Measurements from ENCODE around the gene GCG. TPM values are rescaled to one million over a fixed set of nuclear protein-coding genes. Genes with fewer than 3 reads are reported as not detected.
A peak's percentile ranks its signal among the peaks of the same experiment; 100 is the strongest.

GCG gene
- total RNA-seq, 1 donor from 2014 or later, result 5.2 TPM

DNA sequence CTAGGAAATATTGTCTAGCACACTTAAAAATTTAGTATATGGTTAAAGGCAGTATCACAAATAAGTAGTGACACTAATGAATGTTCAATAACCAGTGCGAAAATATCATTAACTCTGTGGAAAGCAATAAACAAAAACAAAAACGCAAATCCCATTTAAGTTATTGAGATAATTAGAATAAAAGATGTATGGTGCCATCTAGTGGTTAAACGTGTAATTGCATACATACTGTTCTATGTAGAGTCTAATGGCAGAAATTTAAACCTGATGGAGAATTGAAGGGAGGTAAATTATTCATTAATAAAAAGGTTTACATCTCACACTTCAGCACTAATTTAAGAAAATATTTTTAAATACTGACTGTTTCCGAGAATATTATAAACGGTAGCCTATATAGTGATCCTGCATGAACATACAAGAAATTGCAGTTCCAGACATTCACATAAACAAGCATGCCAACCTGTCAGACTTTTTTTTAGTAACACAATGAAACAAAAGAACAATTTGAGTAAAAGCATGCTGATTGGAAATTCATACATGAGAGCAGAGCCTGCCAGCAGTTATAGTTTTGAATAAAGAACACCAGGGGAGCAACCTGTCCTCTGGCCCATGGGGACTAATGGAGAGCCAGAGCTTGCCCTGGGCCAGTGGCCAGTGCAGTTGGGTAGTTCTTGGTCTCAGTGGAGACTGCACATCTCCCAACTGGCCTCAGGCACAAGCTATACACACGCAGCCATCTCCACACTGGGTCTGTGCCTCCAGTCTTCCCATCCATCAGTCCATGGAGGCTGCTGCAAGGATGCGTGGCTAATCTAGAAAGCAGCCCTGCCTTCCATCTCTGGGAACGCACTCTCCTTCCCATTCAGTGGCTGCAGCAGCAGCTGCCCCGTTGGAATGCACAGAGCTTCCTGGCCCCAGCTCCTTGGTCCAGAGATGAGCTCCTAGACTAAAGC, 28.0 kb downstream of the GCG start:
- no peaks in the 10 kb centered on the region for H3K9me3 ChIP-seq (ENCODE audit: control insufficient read depth in 3 of 3, low read length in 3 of 3)
- H3K9ac ChIP-seq (ENCODE audit: low read depth in 1 of 3, low read length in 3 of 3), result no peak overlapping the region
- H3K4me3 ChIP-seq (ENCODE audit: low read length in 3 of 3), result no peak overlapping the region
- H3K4me1 ChIP-seq (ENCODE audit: control insufficient read depth in 3 of 3, insufficient read depth in 3 of 3, low read length in 3 of 3), result no peaks in the 10 kb centered on the region
- no peak overlapping the region for H3K27ac ChIP-seq (ENCODE audit: low read depth, low read length)
- no peaks in the 10 kb centered on the region for H3K27me3 ChIP-seq (ENCODE audit: control insufficient read depth in 3 of 3, insufficient read depth in 3 of 3, low read length in 3 of 3)
- no peaks in the 10 kb centered on the region for H3K36me3 ChIP-seq (ENCODE audit: control insufficient read depth in 3 of 3, insufficient read depth in 3 of 3, low read length in 3 of 3)

- Histone ChIP-seq H3K9ac (ENCODE audit: low read depth in 1 of 3, low read length in 3 of 3) (peak overlapping the region in 1 of 3 donors; percentile 28), H3K36me3 (ENCODE audit: control insufficient read depth in 3 of 3, insufficient read depth in 3 of 3, low read length in 3 of 3) (no peaks in the 10 kb centered on the region), H3K27me3 (ENCODE audit: control insufficient read depth in 3 of 3, insufficient read depth in 3 of 3, low read length in 3 of 3) (no peaks in the 10 kb centered on the region), H3K27ac (ENCODE audit: low read depth, low read length) (no peak overlapping the region), H3K4me1 (ENCODE audit: control insufficient read depth in 3 of 3, insufficient read depth in 3 of 3, low read length in 3 of 3) (peaks cover 3 to 5% (median 3%) of the 10 kb centered on the region in 3 donors), H3K9me3 (ENCODE audit: control insufficient read depth in 3 of 3, low read length in 3 of 3) (no peaks in the 10 kb centered on the region), H3K4me3 (ENCODE audit: low read length in 3 of 3) (no peak overlapping the region)
These were observed 33.6 kb downstream of the GCG start for GRCh38 chr2:162118166-162119031.

- Histone ChIP-seq H3K9ac (ENCODE audit: low read depth in 1 of 3, low read length in 3 of 3) (no peak overlapping the region), H3K27me3 (ENCODE audit: control insufficient read depth in 3 of 3, insufficient read depth in 3 of 3, low read length in 3 of 3) (no peaks in the 10 kb centered on the region), H3K36me3 (ENCODE audit: control insufficient read depth in 3 of 3, insufficient read depth in 3 of 3, low read length in 3 of 3) (no peaks in the 10 kb centered on the region), H3K9me3 (ENCODE audit: control insufficient read depth in 3 of 3, low read length in 3 of 3) (no peaks in the 10 kb centered on the region), H3K27ac (ENCODE audit: low read depth, low read length) (no peak overlapping the region), H3K4me1 (ENCODE audit: control insufficient read depth in 3 of 3, insufficient read depth in 3 of 3, low read length in 3 of 3) (peaks cover 3 to 5% (median 3%) of the 10 kb centered on the region in 3 donors), H3K4me3 (ENCODE audit: low read length in 3 of 3) (no peak overlapping the region)
These were observed 35.7 kb downstream of the GCG start for GRCh38 chr2:162116352-162116751.

GRCh38 chr2:162115076-162115475, 37.0 kb downstream of the GCG start:
- Histone ChIP-seq H3K9ac (ENCODE audit: low read depth in 1 of 3, low read length in 3 of 3) (no peak overlapping the region), H3K27ac (ENCODE audit: low read depth, low read length) (no peak overlapping the region), H3K36me3 (ENCODE audit: control insufficient read depth in 3 of 3, insufficient read depth in 3 of 3, low read length in 3 of 3) (no peaks in the 10 kb centered on the region), H3K9me3 (ENCODE audit: control insufficient read depth in 3 of 3, low read length in 3 of 3) (no peaks in the 10 kb centered on the region), H3K4me3 (ENCODE audit: low read length in 3 of 3) (no peak overlapping the region), H3K27me3 (ENCODE audit: control insufficient read depth in 3 of 3, insufficient read depth in 3 of 3, low read length in 3 of 3) (no peaks in the 10 kb centered on the region), H3K4me1 (ENCODE audit: control insufficient read depth in 3 of 3, insufficient read depth in 3 of 3, low read length in 3 of 3) (peaks cover 3 to 5% (median 3%) of the 10 kb centered on the region in 3 donors)

DNA sequence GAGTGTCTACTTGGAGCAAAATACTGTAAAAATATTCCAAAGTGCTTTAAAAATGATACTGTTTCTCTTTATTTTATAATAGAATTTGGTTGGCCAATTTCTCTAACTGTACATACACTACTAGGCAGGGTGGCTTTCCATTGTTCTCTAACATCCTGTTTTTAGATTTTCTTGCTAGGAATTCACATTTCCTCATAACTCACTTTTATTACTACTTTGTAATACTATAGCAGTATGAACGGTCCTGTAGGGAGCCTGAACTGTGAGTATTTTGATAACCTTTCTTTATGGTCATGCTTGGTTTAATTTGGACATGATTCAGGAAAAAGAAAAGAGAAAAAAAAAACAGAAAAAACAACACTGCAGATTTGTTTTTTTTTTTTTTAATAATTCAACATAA, 37.8 kb downstream of the GCG start:
- H3K27ac ChIP-seq (ENCODE audit: low read depth, low read length), result no peak overlapping the region
- H3K9me3 ChIP-seq (ENCODE audit: control insufficient read depth in 3 of 3, low read length in 3 of 3), result no peaks in the 10 kb centered on the region
- H3K9ac ChIP-seq (ENCODE audit: low read depth in 1 of 3, low read length in 3 of 3), result no peak overlapping the region
- no peaks in the 10 kb centered on the region for H3K27me3 ChIP-seq (ENCODE audit: control insufficient read depth in 3 of 3, insufficient read depth in 3 of 3, low read length in 3 of 3)
- no peak overlapping the region for H3K4me3 ChIP-seq (ENCODE audit: low read length in 3 of 3)
- H3K36me3 ChIP-seq (ENCODE audit: control insufficient read depth in 3 of 3, insufficient read depth in 3 of 3, low read length in 3 of 3), result no peaks in the 10 kb centered on the region
- peaks cover 3 to 5% (median 3%) of the 10 kb centered on the region in 3 donors for H3K4me1 ChIP-seq (ENCODE audit: control insufficient read depth in 3 of 3, insufficient read depth in 3 of 3, low read length in 3 of 3)

GRCh38 chr2:162113776-162114168, 38.3 kb downstream of the GCG start:
- Histone ChIP-seq H3K36me3 (ENCODE audit: control insufficient read depth in 3 of 3, insufficient read depth in 3 of 3, low read length in 3 of 3) (no peaks in the 10 kb centered on the region), H3K4me3 (ENCODE audit: low read length in 3 of 3) (no peak overlapping the region), H3K4me1 (ENCODE audit: control insufficient read depth in 3 of 3, insufficient read depth in 3 of 3, low read length in 3 of 3) (peaks cover 3 to 5% (median 3%) of the 10 kb centered on the region in 3 donors), H3K27me3 (ENCODE audit: control insufficient read depth in 3 of 3, insufficient read depth in 3 of 3, low read length in 3 of 3) (no peaks in the 10 kb centered on the region), H3K27ac (ENCODE audit: low read depth, low read length) (no peak overlapping the region), H3K9ac (ENCODE audit: low read depth in 1 of 3, low read length in 3 of 3) (no peak overlapping the region), H3K9me3 (ENCODE audit: control insufficient read depth in 3 of 3, low read length in 3 of 3) (no peaks in the 10 kb centered on the region)

GRCh38 chr2:162113088-162113775, 38.8 kb downstream of the GCG start:
- H3K9ac ChIP-seq (ENCODE audit: low read depth in 1 of 3, low read length in 3 of 3), result no peak overlapping the region
- H3K4me1 ChIP-seq (ENCODE audit: control insufficient read depth in 3 of 3, insufficient read depth in 3 of 3, low read length in 3 of 3), result peaks cover 0 to 2% (median 0%) of the 10 kb centered on the region in 3 donors
- no peaks in the 10 kb centered on the region for H3K9me3 ChIP-seq (ENCODE audit: control insufficient read depth in 3 of 3, low read length in 3 of 3)
- H3K27me3 ChIP-seq (ENCODE audit: control insufficient read depth in 3 of 3, insufficient read depth in 3 of 3, low read length in 3 of 3), result no peaks in the 10 kb centered on the region
- no peaks in the 10 kb centered on the region for H3K36me3 ChIP-seq (ENCODE audit: control insufficient read depth in 3 of 3, insufficient read depth in 3 of 3, low read length in 3 of 3)
- no peak overlapping the region for H3K27ac ChIP-seq (ENCODE audit: low read depth, low read length)
- no peak overlapping the region for H3K4me3 ChIP-seq (ENCODE audit: low read length in 3 of 3)

DNA sequence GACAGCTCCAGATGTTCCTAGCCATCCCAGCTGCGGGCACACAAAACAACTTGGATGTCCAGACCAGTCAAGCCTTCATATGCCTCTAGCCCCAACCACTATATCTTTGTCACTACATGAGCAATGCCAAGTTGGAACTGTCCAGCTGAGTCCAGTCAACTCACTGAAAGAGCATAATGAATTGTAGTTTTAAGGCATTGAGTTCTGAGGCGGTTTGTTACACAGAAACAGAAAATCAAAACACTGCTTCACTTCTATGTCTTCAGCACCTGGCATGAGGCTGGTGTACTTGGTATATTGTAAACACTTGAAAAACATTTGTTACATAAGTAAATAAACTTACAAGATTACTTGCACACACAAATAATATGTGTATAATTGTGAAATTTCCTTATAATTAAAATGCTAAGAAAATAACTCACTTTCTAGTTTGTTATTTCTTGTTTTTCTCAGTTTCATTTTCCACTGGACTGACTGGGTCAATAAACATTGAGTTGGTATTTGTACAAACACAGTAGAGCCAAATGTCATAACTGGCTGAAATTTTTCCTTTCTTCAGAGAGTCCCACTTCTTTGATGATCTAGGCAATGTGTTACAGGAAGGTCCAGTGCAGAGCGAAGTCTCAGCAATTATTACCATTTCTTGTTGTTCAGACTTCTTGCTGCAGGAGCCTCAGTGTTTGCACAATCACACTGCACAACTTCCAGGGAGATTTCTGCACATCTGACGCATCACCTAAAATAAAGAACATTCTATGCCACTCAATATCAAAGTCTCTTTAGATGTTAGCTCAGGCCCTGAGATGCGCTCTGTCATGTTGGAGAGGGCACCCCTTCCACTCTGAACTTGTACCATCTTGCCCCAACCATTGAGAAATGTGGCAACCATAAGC, 39.8 kb downstream of the GCG start:
- Histone ChIP-seq H3K27ac (ENCODE audit: low read depth, low read length) (no peak overlapping the region), H3K9me3 (ENCODE audit: control insufficient read depth in 3 of 3, low read length in 3 of 3) (no peaks in the 10 kb centered on the region), H3K4me3 (ENCODE audit: low read length in 3 of 3) (no peak overlapping the region)

DNA sequence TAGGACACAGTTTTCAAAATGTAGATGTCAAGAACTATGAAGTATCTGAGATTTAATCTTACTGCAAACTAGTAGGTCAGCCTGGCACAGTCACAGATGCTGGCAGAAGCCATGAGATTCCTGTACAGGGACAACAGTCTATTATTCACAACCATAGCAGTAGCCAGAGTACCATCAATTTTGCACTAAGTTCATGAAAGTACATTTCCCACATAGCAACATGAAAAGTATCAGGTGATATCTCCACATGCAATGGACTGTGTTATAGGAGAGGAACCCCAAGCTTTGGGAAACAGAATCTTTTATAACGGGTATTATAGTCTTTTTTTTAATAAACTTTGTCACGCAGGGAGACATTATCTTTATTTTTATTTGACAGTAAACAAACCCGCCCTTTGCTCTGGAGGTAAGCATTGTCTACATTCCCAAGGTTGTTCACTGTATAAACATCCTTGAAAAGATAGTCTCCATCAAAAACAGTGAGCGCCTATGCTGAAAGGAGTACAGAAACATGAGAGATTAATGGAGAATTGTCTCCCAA, 44.6 kb downstream of the GCG start:
- Histone ChIP-seq H3K9ac (ENCODE audit: low read depth in 1 of 3, low read length in 3 of 3) (no peak overlapping the region), H3K27me3 (ENCODE audit: control insufficient read depth in 3 of 3, insufficient read depth in 3 of 3, low read length in 3 of 3) (no peaks in the 10 kb centered on the region), H3K27ac (ENCODE audit: low read depth, low read length) (no peak overlapping the region), H3K36me3 (ENCODE audit: control insufficient read depth in 3 of 3, insufficient read depth in 3 of 3, low read length in 3 of 3) (no peaks in the 10 kb centered on the region), H3K4me1 (ENCODE audit: control insufficient read depth in 3 of 3, insufficient read depth in 3 of 3, low read length in 3 of 3) (no peaks in the 10 kb centered on the region), H3K9me3 (ENCODE audit: control insufficient read depth in 3 of 3, low read length in 3 of 3) (no peaks in the 10 kb centered on the region), H3K4me3 (ENCODE audit: low read length in 3 of 3) (no peak overlapping the region)

More for the DNA sequence above, 39.8 kb downstream of the GCG start:
- Histone ChIP-seq H3K4me1 (ENCODE audit: control insufficient read depth in 3 of 3, insufficient read depth in 3 of 3, low read length in 3 of 3) (peaks cover 0 to 2% (median 0%) of the 10 kb centered on the region in 3 donors), H3K9ac (ENCODE audit: low read depth in 1 of 3, low read length in 3 of 3) (no peak overlapping the region), H3K36me3 (ENCODE audit: control insufficient read depth in 3 of 3, insufficient read depth in 3 of 3, low read length in 3 of 3) (no peaks in the 10 kb centered on the region), H3K27me3 (ENCODE audit: control insufficient read depth in 3 of 3, insufficient read depth in 3 of 3, low read length in 3 of 3) (no peaks in the 10 kb centered on the region)
